ENCODE data around the gene TRHDE.

GRCh38 chr12:72586456-72586855 lies 314.3 kb downstream of the TRHDE start:
- TF ChIP-seq REST (IDR thresholded peaks at IDR 0.05; ENCODE audit: insufficient read depth in 1 of 2, low read depth in 2 of 2, low read length in 1 of 2) (no peak), CTCF (IDR thresholded peaks at IDR 0.05) (no peak), POLR2AphosphoS5 (IDR thresholded peaks at IDR 0.05; ENCODE audit: low read depth, low read length) (no peak), TCF7L2 (IDR thresholded peaks at IDR 0.05; ENCODE audit: low read depth, low read length) (no peak)

All from Panc1 (cell line).